ENCODE data around the gene GLIPR1.
"Not testable (repeated sequence)": the region's sequence is repeated elsewhere in the genome, so short reads cannot be mapped to it uniquely, and the experiment has no call there.

GLIPR1 gene

GRCh38 chr12:75521224-75521623 lies 40.7 kb downstream of the GLIPR1 start:
- not testable (repeated sequence) for DNase-seq (ENCODE audit: low read depth in 2 of 2)

- DNase-seq (ENCODE audit: low read depth in 2 of 2): not testable (repeated sequence)
Measured at GRCh38 chr12:75522124-75522523, 41.6 kb downstream of the GLIPR1 start.

- DNase-seq (ENCODE audit: low read depth in 2 of 2): no peak
Measured at GRCh38 chr12:75525263-75525662, 44.7 kb downstream of the GLIPR1 start.

DNA sequence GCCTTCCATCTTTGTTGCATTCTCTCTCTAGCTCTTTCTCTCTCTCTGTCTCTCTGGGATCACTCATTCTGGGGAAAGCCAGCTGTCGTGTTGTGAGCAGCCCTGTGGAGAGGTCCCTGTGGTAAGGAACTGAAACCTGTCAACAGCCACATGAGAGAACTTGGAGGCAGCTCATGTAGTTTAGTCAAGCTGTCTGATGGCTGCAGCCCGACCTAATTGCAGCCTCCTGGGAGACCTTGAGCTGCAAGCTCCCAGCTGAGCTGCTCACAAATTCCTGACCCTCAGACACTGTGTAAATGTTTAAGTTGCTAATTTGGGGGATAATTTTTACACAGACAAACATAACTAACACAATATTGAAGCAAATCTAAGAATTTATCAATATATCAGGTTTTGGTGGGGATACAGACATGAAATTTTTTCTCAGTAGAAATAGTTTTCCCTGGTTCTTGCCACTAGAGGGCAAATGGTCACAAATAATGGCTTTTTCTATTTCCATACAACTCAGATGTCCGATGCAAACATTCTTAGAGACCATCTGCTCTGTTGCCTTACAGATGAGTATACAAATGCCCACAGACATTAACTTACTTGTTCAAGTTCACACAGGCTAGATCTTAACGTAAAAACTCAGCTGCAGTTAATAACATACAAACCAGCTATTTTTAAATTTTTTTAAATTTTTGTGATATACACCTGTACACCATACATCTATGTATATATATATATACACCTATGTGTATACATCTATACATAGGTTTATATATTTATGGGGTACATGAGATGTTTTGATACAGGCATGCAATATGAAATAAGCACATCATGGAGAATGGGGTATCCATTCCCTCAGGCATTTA lies 46.3 kb downstream of the GLIPR1 start:
- DNase-seq (ENCODE audit: low read depth in 2 of 2): peak in 1 of 2 experiments; percentile 25

- DNase-seq (ENCODE audit: low read depth in 2 of 2): no peak
Measured at GRCh38 chr12:75528272-75528671, 47.7 kb downstream of the GLIPR1 start.

DNA sequence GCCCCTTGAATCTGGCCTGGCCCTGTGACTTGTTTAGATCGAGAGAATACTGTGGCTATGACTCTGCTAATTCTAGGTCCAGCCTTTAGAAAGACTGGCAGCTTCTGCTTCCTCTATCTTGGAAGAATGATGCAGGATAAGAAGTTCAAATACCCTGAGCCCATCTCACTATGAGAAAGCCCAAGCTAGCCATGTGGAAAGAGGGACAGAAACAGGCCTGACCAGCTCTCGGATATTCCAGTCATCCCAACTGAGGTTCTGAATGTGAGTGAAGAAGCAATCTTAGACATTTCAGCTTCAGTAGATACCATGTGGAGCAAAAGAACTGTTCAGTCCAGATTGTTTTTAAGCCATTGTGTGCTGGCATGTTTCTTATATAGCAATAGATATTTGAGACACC lies 48.1 kb downstream of the GLIPR1 start:
- no peak for DNase-seq (ENCODE audit: low read depth in 2 of 2)

GRCh38 chr12:75529316-75529715 lies 48.8 kb downstream of the GLIPR1 start:
- no peak for DNase-seq (ENCODE audit: low read depth in 2 of 2)

DNA sequence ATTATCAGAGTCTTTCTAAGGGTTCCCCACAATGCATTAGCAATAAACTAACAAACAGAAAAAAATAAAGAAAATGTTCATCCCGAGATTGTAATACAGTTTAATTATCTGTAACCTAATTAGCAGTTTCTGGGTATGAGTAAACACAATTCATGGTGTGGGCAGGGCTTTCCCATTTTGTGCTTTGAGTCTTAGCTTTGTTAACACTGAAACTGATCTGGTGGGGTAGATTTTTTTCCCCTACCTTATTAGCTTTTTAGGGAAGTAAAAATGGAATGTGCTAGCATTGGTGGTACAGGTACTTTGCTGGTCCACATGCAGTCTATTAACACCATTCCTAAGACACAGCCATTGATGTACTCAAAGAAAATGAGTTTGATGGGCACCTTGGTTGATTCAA lies 49.3 kb downstream of the GLIPR1 start:
- DNase-seq (ENCODE audit: low read depth in 2 of 2): no peak

DNA sequence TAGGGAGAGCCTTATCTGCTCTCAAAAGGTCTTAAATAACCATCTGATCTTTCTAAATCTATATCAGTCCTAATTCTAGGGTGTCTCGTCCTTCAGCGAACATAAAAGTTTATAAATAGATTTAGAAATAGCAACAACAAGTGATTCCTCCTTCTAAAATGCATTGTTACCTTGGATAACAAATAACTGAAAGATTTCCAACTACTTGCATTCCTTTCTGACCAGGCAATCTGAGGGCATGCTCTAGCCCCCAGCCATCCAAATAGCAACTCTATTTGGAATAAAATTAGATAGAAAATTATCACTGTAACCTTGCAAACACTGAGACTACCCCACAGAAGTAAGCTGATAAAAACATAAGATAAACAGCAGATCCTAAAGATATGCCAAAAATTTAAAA lies 52.7 kb downstream of the GLIPR1 start:
- no peak for DNase-seq (ENCODE audit: low read depth in 2 of 2)

DNA sequence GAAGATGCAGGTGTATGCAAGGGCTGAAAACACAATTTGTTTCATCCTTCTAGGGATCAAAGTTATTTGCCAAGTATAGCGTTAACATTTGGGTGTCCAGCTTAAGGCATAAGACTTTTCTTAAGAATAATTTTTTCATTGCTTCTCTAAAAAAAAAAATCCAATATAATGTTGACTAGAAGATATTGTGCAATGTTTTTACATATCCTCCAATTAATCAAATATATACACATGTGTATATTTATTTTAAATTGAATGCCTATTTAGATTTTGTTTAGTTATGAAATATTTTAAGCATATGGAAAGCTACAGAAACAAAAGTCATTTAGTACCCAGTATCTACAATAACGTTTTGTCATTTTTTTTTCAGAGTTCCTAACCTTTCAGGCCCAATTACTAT lies 59.3 kb downstream of the GLIPR1 start:
- no peak for DNase-seq (ENCODE audit: low read depth in 2 of 2)

DNA sequence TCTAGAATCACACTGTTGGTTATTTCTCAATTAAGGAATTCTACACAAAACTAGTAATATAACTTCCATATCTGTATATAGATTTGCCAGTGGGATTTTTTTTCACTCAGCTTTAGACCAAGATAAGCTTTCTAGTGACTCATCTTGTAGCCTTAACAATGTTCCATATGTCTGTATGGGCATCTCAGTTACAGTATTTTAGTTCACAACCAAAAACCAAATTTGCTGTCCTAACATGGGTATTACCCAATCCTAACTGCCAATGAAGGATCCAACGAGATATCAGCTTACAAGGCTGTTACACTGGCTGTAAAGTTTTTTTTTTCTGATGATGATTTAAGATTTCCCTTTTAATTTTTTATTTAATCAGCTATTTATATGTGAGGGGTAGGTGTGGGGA lies 62.4 kb downstream of the GLIPR1 start:
- no peak for DNase-seq (ENCODE audit: low read depth in 2 of 2)

- DNase-seq (ENCODE audit: low read depth in 2 of 2): no peak
Measured at GRCh38 chr12:75543529-75543928, 63.0 kb downstream of the GLIPR1 start.

- no peak for DNase-seq (ENCODE audit: low read depth in 2 of 2)
Measured at GRCh38 chr12:75545636-75546035, 65.1 kb downstream of the GLIPR1 start.

GRCh38 chr12:75548879-75549278 lies 68.3 kb downstream of the GLIPR1 start:
- no peak for DNase-seq (ENCODE audit: low read depth in 2 of 2)

DNA sequence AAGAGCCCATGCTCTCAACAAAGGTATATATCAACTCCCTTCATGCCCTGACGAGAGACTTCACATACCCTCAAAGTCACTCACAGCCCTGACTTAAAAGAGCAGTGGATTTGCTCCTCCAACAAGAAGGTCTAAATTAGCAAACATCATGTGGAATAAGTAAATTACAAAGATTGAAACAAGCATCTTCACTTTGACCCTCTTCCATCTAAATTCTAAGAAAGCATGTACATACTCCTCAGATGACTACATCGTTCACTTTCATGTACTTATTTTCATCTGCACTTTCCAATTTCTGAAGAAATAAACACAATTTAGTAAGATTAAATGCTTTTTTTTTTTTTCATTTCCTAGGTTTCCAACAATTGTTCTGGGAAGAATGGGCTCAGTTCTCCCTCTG lies 69.4 kb downstream of the GLIPR1 start:
- no peak for DNase-seq (ENCODE audit: low read depth in 2 of 2)

DNA sequence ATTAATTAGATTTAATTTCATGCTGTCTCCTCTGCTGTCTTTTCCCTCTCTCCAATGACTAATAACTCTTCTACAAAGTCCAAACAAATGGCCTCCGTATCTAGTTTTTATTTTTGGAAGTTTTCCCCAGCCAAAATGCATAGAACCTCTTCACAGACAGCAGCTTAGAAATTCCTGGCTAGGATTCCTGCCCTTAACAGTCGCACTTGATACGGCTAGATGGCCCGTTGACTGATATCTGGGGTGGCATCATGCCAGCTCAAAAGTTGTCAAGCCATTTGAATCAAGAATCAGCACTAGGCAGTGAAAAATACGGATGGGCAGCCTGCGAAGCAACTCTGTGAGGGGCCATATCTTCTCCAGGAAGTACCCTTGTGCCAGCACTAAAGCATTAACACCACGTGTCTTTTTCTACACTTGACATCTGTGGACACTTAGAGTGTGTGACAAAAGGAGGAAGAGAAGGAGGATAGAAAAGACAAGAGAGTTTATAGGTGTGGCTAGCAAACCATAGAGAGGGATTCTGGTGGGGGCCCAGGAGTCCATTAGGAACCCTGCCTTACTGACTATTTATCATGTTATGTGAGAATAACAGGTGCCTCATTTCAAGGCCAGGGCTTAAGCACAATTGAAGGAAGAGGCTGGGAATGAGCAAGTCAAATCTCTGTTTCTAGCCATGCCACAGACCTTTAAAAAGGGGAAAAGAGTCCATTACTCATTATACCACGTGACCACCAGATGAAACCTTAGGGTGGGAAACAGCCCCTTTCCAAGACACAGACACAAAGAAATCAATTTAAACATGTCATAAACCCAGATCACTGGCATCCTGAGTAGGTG lies 70.1 kb downstream of the GLIPR1 start:
- no peak for DNase-seq (ENCODE audit: low read depth in 2 of 2)

GRCh38 chr12:75551477-75551876 lies 70.9 kb downstream of the GLIPR1 start:
- no peak for DNase-seq (ENCODE audit: low read depth in 2 of 2)

GRCh38 chr12:75553398-75553797 lies 72.8 kb downstream of the GLIPR1 start:
- no peak for DNase-seq (ENCODE audit: low read depth in 2 of 2)

All from fibroblast of skin of left biceps (primary cell).